ENCODE results near the gene WDR37.

The WDR37 gene

DNA sequence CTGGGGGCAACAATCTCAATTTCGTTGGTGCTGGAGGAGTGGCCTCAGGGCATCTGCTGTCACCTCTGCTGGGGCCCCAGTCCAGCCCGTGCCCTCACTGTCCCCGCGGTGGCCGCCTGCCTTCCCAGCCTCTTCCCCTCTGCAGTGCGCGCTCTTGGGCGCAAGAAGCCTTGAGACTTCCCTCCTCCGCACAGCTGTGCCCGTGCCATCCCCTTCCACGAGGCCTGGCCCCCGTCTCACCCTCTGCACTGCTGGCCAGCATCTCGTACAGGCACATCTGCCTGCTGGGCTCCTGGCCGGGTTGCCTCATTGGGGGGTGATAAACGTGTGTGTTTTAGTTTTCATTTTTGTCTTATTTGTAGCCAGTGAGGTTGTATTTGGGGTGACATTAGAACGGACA lies 44.5 kb upstream of the WDR37 start:
- Mint-ChIP-seq H3K27me3 (ENCODE audit: low read depth) (no peaks in the 10 kb centered on the region), H3K9me3 (no peaks in the 10 kb centered on the region)

DNA sequence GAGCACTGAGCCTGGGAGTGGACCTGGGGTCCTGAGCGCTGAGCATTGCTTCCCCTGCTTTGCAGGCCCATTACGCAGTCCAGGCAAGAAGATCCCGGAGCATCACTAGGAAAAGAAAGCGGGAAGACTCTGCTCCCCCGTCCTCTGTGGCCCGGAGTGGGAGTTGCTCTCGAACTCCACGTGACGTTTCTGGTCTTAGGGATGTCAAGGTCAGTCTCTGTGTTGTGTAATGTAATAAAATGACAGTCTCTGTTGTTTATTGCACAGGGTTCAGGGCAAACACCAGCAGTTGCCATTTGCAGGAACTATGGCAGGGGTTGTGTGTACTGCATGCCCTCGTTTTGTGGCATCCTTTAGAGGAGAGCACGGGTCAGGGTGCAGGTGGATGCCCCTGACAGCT lies 40.5 kb upstream of the WDR37 start:
- Mint-ChIP-seq H3K27ac (no peak overlapping the region), H3K27me3 (ENCODE audit: low read depth) (no peaks in the 10 kb centered on the region), H3K4me3 (no peak overlapping the region), H3K4me1 (no peaks in the 10 kb centered on the region), H3K36me3 (ENCODE audit: low read depth) (peaks cover 84% of the 10 kb centered on the region), H3K9me3 (no peaks in the 10 kb centered on the region)
- TF ChIP-seq, protein P1, sequence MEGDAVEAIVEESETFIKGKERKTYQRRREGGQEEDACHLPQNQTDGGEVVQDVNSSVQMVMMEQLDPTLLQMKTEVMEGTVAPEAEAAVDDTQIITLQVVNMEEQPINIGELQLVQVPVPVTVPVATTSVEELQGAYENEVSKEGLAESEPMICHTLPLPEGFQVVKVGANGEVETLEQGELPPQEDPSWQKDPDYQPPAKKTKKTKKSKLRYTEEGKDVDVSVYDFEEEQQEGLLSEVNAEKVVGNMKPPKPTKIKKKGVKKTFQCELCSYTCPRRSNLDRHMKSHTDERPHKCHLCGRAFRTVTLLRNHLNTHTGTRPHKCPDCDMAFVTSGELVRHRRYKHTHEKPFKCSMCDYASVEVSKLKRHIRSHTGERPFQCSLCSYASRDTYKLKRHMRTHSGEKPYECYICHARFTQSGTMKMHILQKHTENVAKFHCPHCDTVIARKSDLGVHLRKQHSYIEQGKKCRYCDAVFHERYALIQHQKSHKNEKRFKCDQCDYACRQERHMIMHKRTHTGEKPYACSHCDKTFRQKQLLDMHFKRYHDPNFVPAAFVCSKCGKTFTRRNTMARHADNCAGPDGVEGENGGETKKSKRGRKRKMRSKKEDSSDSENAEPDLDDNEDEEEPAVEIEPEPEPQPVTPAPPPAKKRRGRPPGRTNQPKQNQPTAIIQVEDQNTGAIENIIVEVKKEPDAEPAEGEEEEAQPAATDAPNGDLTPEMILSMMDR (IDR thresholded peaks at IDR 0.05; ENCODE audit: unreplicated experiment in 3 of 3) = no peak

More for the DNA sequence above, 44.5 kb upstream of the WDR37 start:
- TF ChIP-seq, protein P1 (IDR thresholded peaks at IDR 0.05; ENCODE audit: unreplicated experiment in 3 of 3) = no peak
- H3K4me3 Mint-ChIP-seq = no peak overlapping the region
- no peak overlapping the region for H3K27ac Mint-ChIP-seq
- no peaks in the 10 kb centered on the region for H3K4me1 Mint-ChIP-seq
- peaks cover 80% of the 10 kb centered on the region for H3K36me3 Mint-ChIP-seq (ENCODE audit: low read depth)

- Mint-ChIP-seq H3K36me3 (ENCODE audit: low read depth) (peaks cover 57% of the 10 kb centered on the region), H3K27ac (peak overlapping the region in 1 of 3 experiments; percentile 44), H3K4me3 (no peak overlapping the region), H3K9me3 (no peaks in the 10 kb centered on the region), H3K27me3 (ENCODE audit: low read depth) (no peaks in the 10 kb centered on the region), H3K4me1 (no peaks in the 10 kb centered on the region)
- TF ChIP-seq, protein P1 (IDR thresholded peaks at IDR 0.05; ENCODE audit: unreplicated experiment in 3 of 3) = no peak
Observed at GRCh38 chr10:1019362-1019761, 36.8 kb upstream of the WDR37 start.

- H3K27ac Mint-ChIP-seq = no peak overlapping the region
- TF ChIP-seq, protein P1 (IDR thresholded peaks at IDR 0.05; ENCODE audit: unreplicated experiment in 3 of 3) = no peak
- no peaks in the 10 kb centered on the region for H3K9me3 Mint-ChIP-seq
- no peak overlapping the region for H3K4me3 Mint-ChIP-seq
- H3K27me3 Mint-ChIP-seq (ENCODE audit: low read depth) = no peaks in the 10 kb centered on the region
- peaks cover 50% of the 10 kb centered on the region for H3K36me3 Mint-ChIP-seq (ENCODE audit: low read depth)
- H3K4me1 Mint-ChIP-seq = no peaks in the 10 kb centered on the region
Observed at GRCh38 chr10:1020460-1020859, 35.7 kb upstream of the WDR37 start.

DNA sequence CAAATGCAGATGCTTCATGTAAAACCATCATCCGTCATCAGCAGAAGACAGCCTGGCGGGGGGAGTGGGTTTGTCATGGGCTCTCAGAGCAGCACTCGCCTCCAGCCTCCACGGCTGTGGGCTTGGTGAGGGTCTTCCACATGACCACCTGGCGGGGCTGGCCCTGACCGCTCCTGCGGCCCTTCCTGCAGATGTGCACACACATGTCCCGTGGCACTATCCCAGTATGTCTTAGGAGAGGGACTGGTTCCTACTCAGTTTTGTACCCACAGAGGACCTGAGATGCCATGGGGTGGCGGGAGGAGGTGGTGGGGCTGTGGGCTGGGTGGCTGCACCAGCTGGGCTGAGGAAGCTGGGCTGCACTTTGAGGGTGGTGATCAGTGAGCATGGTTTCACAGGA lies 35.2 kb upstream of the WDR37 start:
- no peaks in the 10 kb centered on the region for H3K9me3 Mint-ChIP-seq
- no peaks in the 10 kb centered on the region for H3K4me1 Mint-ChIP-seq
- no peaks in the 10 kb centered on the region for H3K27me3 Mint-ChIP-seq (ENCODE audit: low read depth)
- TF ChIP-seq, protein P1 (IDR thresholded peaks at IDR 0.05; ENCODE audit: unreplicated experiment in 3 of 3) = no peak
- H3K27ac Mint-ChIP-seq = no peak overlapping the region
- peaks cover 47% of the 10 kb centered on the region for H3K36me3 Mint-ChIP-seq (ENCODE audit: low read depth)
- no peak overlapping the region for H3K4me3 Mint-ChIP-seq

DNA sequence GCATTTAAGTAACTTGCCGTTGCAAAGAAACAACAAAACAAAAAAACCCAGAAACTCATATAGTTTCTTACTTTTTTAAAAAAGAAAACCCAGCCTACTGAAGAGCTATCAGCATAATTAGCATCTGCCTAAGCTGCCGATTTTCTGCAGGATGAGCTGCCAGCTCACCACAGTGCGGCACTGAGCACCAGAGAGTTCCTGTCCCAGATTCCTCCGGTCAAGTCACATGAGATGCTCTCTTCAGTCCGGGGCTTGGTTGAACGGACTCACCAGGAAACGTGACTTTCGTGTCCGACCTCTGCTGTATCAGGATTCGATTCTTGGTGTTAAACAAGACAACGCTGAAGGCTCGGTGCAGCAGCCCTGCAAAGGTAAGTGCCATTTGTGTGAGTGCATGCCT lies 33.8 kb upstream of the WDR37 start:
- Mint-ChIP-seq H3K27ac (no peak overlapping the region), H3K4me3 (no peak overlapping the region), H3K27me3 (ENCODE audit: low read depth) (no peaks in the 10 kb centered on the region), H3K9me3 (no peaks in the 10 kb centered on the region), H3K36me3 (ENCODE audit: low read depth) (peaks cover 33% of the 10 kb centered on the region), H3K4me1 (no peaks in the 10 kb centered on the region)
- TF ChIP-seq, protein P1 (IDR thresholded peaks at IDR 0.05; ENCODE audit: unreplicated experiment in 3 of 3) = no peak
